ENCODE data around the gene GRIK4.

- TF ChIP-seq POLR2A (IDR thresholded peaks at IDR 0.05): no peak
- TF ChIP-seq CTCF (IDR thresholded peaks at IDR 0.05): no peak
Measured at GRCh38 chr11:120651836-120652235, 140.3 kb downstream of the GRIK4 start.
